Liver (tissue), 9 donors: ENCODE measurements around the gene TMEM184A. TPM values are rescaled to one million over a fixed set of nuclear protein-coding genes. Genes with fewer than 3 reads are reported as not detected.

Experiments
- DNase-seq: peaks from one replicate; pipeline ENCODE4 v3.0.0-alpha.2; 2017; ENCODE audit warnings: low spot score
- H3K27ac ChIP-seq, 2 donors: one replicate each; pipeline ENCODE4 v1.7.0; 2013; ENCODE audit warnings: inconsistent platforms in 2 of 2, low read length in 2 of 2, control low read depth in 1 of 2, low read depth in 1 of 2, mild to moderate bottlenecking in 1 of 2
- H3K27me3 ChIP-seq, 4 donors: one replicate each; pipeline versions ENCODE4 v1.6.1 to v1.7.0; 2013; ENCODE audit warnings: low read length in 3 of 4, inconsistent platforms in 1 of 4, mild to moderate bottlenecking in 1 of 4, moderate library complexity in 1 of 4; ENCODE audit not compliant: control insufficient read depth in 4 of 4, insufficient read depth in 4 of 4
- H3K36me3 ChIP-seq, 4 donors: one replicate each; pipeline versions ENCODE4 v1.6.1 to v1.7.0; 2013; ENCODE audit warnings: low read length in 3 of 4, mild to moderate bottlenecking in 3 of 4, low read depth in 1 of 4, moderate library complexity in 1 of 4; ENCODE audit not compliant: control insufficient read depth in 4 of 4, insufficient read depth in 3 of 4
- H3K4me1 ChIP-seq, 4 donors: one replicate each; pipeline versions ENCODE4 v1.6.1 to v1.7.0; 2013; ENCODE audit warnings: low read length in 3 of 4, mild to moderate bottlenecking in 3 of 4, moderate library complexity in 1 of 4; ENCODE audit not compliant: control insufficient read depth in 4 of 4, insufficient read depth in 4 of 4
- H3K4me3 ChIP-seq, 3 donors: one replicate each; pipeline versions ENCODE4 v1.6.1 to v1.7.0; 2013; ENCODE audit warnings: low read length in 3 of 3, control low read depth in 1 of 3, low read depth in 1 of 3, mild to moderate bottlenecking in 1 of 3
- H3K9ac ChIP-seq, 2 donors: one replicate each; pipeline ENCODE4 v1.7.0; 2013; ENCODE audit warnings: low read length in 2 of 2, mild to moderate bottlenecking in 2 of 2, moderate library complexity in 2 of 2, control low read depth in 1 of 2, low read depth in 1 of 2
- H3K9me3 ChIP-seq, 4 donors: one replicate each; pipeline versions ENCODE4 v1.6.1 to v1.7.0; 2013; ENCODE audit warnings: low read length in 3 of 4; ENCODE audit not compliant: control insufficient read depth in 4 of 4
- EGR1 ChIP-seq, 2 donors: IDR thresholded peaks; 2 replicates each; pipeline ENCODE4 v1.6.1; 2016 to 2018; ENCODE audit warnings: antibody characterized with exemption in 2 of 2, low read depth in 2 of 2
- FOXA1 ChIP-seq: IDR thresholded peaks from 2 replicates; pipeline ENCODE4 v1.6.1; 2016; ENCODE audit warnings: antibody characterized with exemption
- FOXA2 ChIP-seq: IDR thresholded peaks from 2 replicates; pipeline ENCODE4 v1.6.1; 2016; ENCODE audit warnings: antibody characterized with exemption
- HNF4G ChIP-seq: IDR thresholded peaks from 2 replicates; pipeline ENCODE4 v1.6.1; 2016; ENCODE audit warnings: antibody characterized with exemption
- JUND ChIP-seq, 2 donors: IDR thresholded peaks; 2 replicates each; pipeline ENCODE4 v1.6.1; 2016; ENCODE audit warnings: antibody characterized with exemption in 2 of 2
- NR2F2 ChIP-seq: IDR thresholded peaks from 2 replicates; pipeline ENCODE4 v1.6.1; 2016; ENCODE audit warnings: antibody characterized with exemption
- RAD21 ChIP-seq, 2 donors: IDR thresholded peaks; 2 replicates each; pipeline ENCODE4 v1.6.1; 2016; ENCODE audit warnings: antibody characterized with exemption in 2 of 2, mild to moderate bottlenecking in 2 of 2
- RXRA ChIP-seq, 2 donors: IDR thresholded peaks; 2 replicates each; pipeline ENCODE4 v1.6.1; 2017 to 2018; ENCODE audit warnings: antibody characterized with exemption in 2 of 2, mild to moderate bottlenecking in 1 of 2
- SP1 ChIP-seq: IDR thresholded peaks from 2 replicates; pipeline ENCODE4 v1.6.1; 2018; ENCODE audit warnings: antibody characterized with exemption, mild to moderate bottlenecking
- YY1 ChIP-seq: IDR thresholded peaks from 2 replicates; pipeline ENCODE4 v1.6.1; 2016; ENCODE audit warnings: antibody characterized with exemption, mild to moderate bottlenecking
- WGBS: extraction: QIAGEN DNeasy Blood & Tissue Kit; methylation state at CpG from one replicate; pipeline ENCODE4 v1.1.7; 2013; 5-methylcytosine and 5-hydroxymethylcytosine counted together
- polyA plus RNA-seq, 2 donors: library from polyadenylated mRNA; stranded (reverse) in 1 of 2; unstranded in 1 of 2; fragments of 200-250 nt in 1 of 2; fragments of >200 nt in 1 of 2; fragmentation: Nextera tagmentation in 1 of 2; extraction: Ambion mirVana in 1 of 2; gene quantifications; one replicate each; pipeline versions ENCODE4 v1.2.1 to v1.2.3, GENCODE V29; 2013 to 2015
- total RNA-seq, 2 donors: library from RNA; depleted of rRNA; stranded (reverse); fragments of >200 nt; gene quantifications; one replicate each; pipeline ENCODE4 v1.2.3, GENCODE V29; 2014
- TF ChIP-seq, protein P1 (sequence below): IDR thresholded peaks from 2 replicates; pipeline ENCODE4 v1.6.1; 2016; ENCODE audit warnings: antibody characterized with exemption
- TF ChIP-seq, protein P2 (sequence below): IDR thresholded peaks from 2 replicates; pipeline ENCODE4 v1.6.1; 2016; ENCODE audit warnings: antibody characterized with exemption
- TF ChIP-seq, protein P3 (sequence below): IDR thresholded peaks from 2 replicates; pipeline ENCODE4 v1.6.1; 2016; ENCODE audit warnings: antibody characterized with exemption
- TF ChIP-seq, protein P4 (sequence below): IDR thresholded peaks from 2 replicates; pipeline ENCODE4 v1.6.1; 2016; ENCODE audit warnings: antibody characterized with exemption, mild to moderate bottlenecking
- donor health status: healthy.
- donor health status: healthy.
- donor health status: healthy.
- donor health status: healthy.
- donor health status: healthy.

TMEM184A gene
- total and polyA plus RNA-seq, 4 donors = 1.6 to 12.6 (median 11.4) TPM

DNA sequence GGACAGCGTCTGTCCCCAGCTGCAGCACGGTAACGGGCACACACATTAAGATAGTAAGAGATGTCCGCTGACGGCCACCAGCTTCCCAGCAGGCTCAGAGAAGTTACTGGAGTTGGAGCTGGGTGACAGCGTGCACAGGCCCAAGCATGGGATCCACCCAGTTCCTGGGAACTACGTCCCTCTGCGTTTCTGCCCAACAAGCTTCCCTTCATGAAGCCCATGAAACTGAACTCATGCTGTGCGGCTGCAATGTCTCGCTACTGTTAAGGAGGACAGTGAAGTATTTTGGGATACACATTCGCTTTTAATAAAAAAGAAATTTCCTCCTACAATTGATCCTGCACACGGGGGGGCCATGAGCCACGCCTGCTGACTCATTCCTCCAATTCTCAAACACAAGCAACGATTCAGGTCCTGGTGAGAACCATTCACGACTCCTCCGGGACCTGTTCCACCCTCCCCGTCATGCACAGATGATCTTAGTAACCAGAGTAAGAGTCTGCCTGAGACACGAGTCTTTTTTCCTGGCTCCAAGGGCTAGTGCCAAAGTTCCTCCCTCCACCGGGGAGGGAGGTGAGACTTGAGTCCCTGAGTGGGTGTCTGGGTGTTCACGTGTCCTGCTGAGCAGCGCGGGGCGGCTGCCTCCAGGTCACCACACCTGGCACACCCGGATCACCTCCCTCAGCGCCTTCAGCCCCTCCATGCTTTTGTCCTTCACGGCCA, 11.2 kb upstream of the TMEM184A start:
- peaks cover 10 to 17% (median 15%) of the 10 kb centered on the region in 4 donors for H3K4me1 ChIP-seq
- H3K27me3 ChIP-seq = no peaks in the 10 kb centered on the region
- H3K27ac ChIP-seq = no peak overlapping the region
- no peaks in the 10 kb centered on the region for H3K9me3 ChIP-seq
- peaks cover 0 to 14% (median 1%) of the 10 kb centered on the region in 4 donors for H3K36me3 ChIP-seq
- H3K9ac ChIP-seq = no peak overlapping the region
- DNase-seq = no peak
- TF ChIP-seq, protein P1, sequence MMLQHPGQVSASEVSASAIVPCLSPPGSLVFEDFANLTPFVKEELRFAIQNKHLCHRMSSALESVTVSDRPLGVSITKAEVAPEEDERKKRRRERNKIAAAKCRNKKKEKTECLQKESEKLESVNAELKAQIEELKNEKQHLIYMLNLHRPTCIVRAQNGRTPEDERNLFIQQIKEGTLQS = no peak
- TF ChIP-seq, protein P2, sequence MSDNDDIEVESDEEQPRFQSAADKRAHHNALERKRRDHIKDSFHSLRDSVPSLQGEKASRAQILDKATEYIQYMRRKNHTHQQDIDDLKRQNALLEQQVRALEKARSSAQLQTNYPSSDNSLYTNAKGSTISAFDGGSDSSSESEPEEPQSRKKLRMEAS = no peak
- no peak for TF ChIP-seq YY1
- no peak for TF ChIP-seq SP1
- no peak for TF ChIP-seq HNF4G
- no peak for TF ChIP-seq FOXA2
- TF ChIP-seq, protein P3, sequence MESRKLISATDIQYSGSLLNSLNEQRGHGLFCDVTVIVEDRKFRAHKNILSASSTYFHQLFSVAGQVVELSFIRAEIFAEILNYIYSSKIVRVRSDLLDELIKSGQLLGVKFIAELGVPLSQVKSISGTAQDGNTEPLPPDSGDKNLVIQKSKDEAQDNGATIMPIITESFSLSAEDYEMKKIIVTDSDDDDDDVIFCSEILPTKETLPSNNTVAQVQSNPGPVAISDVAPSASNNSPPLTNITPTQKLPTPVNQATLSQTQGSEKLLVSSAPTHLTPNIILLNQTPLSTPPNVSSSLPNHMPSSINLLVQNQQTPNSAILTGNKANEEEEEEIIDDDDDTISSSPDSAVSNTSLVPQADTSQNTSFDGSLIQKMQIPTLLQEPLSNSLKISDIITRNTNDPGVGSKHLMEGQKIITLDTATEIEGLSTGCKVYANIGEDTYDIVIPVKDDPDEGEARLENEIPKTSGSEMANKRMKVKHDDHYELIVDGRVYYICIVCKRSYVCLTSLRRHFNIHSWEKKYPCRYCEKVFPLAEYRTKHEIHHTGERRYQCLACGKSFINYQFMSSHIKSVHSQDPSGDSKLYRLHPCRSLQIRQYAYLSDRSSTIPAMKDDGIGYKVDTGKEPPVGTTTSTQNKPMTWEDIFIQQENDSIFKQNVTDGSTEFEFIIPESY = no peak
- 87% methylated on average over 26 of the region's 26 CpGs for WGBS
- no peak overlapping the region for H3K4me3 ChIP-seq

DNA sequence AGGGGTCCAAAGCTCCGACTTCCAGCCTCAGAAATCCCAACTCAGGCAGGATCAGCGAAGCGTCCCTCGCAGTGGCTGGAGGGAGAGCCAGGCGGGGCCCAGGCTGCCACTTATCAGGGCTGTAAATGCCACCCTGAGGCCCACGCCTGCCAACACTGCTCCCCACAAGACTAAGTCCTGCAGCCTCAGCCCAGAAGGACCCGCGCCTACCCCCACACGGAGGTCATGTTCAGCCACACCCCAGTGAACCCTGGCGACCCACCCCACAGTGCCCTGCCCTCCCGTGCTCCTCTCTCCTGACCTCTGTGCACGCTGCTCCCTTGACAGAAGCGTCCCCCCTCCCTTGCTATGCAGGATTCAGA, 10.7 kb upstream of the TMEM184A start:
- no peak overlapping the region for H3K4me3 ChIP-seq
- H3K36me3 ChIP-seq = peaks cover 0 to 14% (median 1%) of the 10 kb centered on the region in 4 donors

More for the DNA sequence above, 10.7 kb upstream of the TMEM184A start:
- Histone ChIP-seq H3K9me3 (no peaks in the 10 kb centered on the region), H3K9ac (no peak overlapping the region), H3K27ac (no peak overlapping the region), H3K27me3 (no peaks in the 10 kb centered on the region), H3K4me1 (peaks cover 10 to 17% (median 15%) of the 10 kb centered on the region in 4 donors)
- no peak for TF ChIP-seq RXRA (IDR thresholded peaks at IDR 0.05)
- TF ChIP-seq JUND (IDR thresholded peaks at IDR 0.05) = no peak
- TF ChIP-seq NR2F2 = no peak
- TF ChIP-seq, protein P3 = no peak
- TF ChIP-seq, protein P4, sequence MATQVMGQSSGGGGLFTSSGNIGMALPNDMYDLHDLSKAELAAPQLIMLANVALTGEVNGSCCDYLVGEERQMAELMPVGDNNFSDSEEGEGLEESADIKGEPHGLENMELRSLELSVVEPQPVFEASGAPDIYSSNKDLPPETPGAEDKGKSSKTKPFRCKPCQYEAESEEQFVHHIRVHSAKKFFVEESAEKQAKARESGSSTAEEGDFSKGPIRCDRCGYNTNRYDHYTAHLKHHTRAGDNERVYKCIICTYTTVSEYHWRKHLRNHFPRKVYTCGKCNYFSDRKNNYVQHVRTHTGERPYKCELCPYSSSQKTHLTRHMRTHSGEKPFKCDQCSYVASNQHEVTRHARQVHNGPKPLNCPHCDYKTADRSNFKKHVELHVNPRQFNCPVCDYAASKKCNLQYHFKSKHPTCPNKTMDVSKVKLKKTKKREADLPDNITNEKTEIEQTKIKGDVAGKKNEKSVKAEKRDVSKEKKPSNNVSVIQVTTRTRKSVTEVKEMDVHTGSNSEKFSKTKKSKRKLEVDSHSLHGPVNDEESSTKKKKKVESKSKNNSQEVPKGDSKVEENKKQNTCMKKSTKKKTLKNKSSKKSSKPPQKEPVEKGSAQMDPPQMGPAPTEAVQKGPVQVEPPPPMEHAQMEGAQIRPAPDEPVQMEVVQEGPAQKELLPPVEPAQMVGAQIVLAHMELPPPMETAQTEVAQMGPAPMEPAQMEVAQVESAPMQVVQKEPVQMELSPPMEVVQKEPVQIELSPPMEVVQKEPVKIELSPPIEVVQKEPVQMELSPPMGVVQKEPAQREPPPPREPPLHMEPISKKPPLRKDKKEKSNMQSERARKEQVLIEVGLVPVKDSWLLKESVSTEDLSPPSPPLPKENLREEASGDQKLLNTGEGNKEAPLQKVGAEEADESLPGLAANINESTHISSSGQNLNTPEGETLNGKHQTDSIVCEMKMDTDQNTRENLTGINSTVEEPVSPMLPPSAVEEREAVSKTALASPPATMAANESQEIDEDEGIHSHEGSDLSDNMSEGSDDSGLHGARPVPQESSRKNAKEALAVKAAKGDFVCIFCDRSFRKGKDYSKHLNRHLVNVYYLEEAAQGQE = no peak
- TF ChIP-seq, protein P1 = no peak
- no peak for TF ChIP-seq EGR1 (IDR thresholded peaks at IDR 0.05; ENCODE audit: low read depth in 2 of 2)
- no peak for TF ChIP-seq FOXA1
- TF ChIP-seq SP1 = no peak
- no peak for TF ChIP-seq RAD21 (IDR thresholded peaks at IDR 0.05)
- WGBS = 87% methylated on average over 13 of the region's 13 CpGs
- no peak for DNase-seq
